Natural killer cell (primary cell): ENCODE results near the gene GATAD2A. TPM values are rescaled to one million over a fixed set of nuclear protein-coding genes. Genes with fewer than 3 reads are reported as not detected.
A peak's percentile ranks its signal among the peaks of the same experiment; 100 is the strongest.

ENCODE experiments used
- ATAC-seq, 3 donors: fragments of 150-1000 bp in 2 of 3; fragments of 200-7000 bp in 1 of 3; cut with Tn5 transposase; 1 replicate in 1 of 3; 2 replicates in 2 of 3; pipeline ENCODE4 v1.10.0; 2021; ENCODE audit warnings: mild to moderate bottlenecking in 2 of 3, moderate library complexity in 2 of 3
- DNase-seq, 2 donors: peaks; one replicate each; pipeline versions ENCODE4 v3.0.0 to v3.0.0-alpha.2; 2013 to 2021; ENCODE audit warnings: mixed read lengths in 1 of 2
- H3K27ac ChIP-seq: one replicate; pipeline ENCODE4 v1.5.1; 2013; ENCODE audit warnings: mild to moderate bottlenecking, low read length
- H3K27me3 ChIP-seq: one replicate; pipeline ENCODE4 v1.6.1; 2013; ENCODE audit warnings: low read length; ENCODE audit not compliant: control insufficient read depth, insufficient read depth
- H3K36me3 ChIP-seq: one replicate; pipeline ENCODE4 v1.6.1; 2013; ENCODE audit warnings: low read length; ENCODE audit not compliant: control insufficient read depth, insufficient read depth
- H3K4me1 ChIP-seq: one replicate; pipeline ENCODE4 v1.6.1; 2013; ENCODE audit warnings: low read length; ENCODE audit not compliant: control insufficient read depth, insufficient read depth
- H3K4me3 ChIP-seq: one replicate; pipeline ENCODE4 v1.5.1; 2013; ENCODE audit warnings: low read length
- H3K9me3 ChIP-seq: one replicate; pipeline ENCODE4 v1.6.1; 2013; ENCODE audit warnings: low read length; ENCODE audit not compliant: control insufficient read depth, insufficient read depth
- H3K27ac Mint-ChIP-seq, 2 donors: one replicate each; pipeline ENCODE4 v1.8.0; 2022; ENCODE audit warnings: mild to moderate bottlenecking in 2 of 2, mixed read lengths in 2 of 2, moderate library complexity in 1 of 2
- H3K27me3 Mint-ChIP-seq, 2 donors: one replicate each; pipeline ENCODE4 v1.8.0; 2022; ENCODE audit warnings: low read depth in 2 of 2, mixed read lengths in 2 of 2
- H3K36me3 Mint-ChIP-seq: one replicate; pipeline ENCODE4 v1.8.0; 2022; ENCODE audit warnings: mixed read lengths
- H3K4me1 Mint-ChIP-seq, 2 donors: one replicate each; pipeline ENCODE4 v1.8.0; 2022; ENCODE audit warnings: mixed read lengths in 2 of 2
- H3K4me3 Mint-ChIP-seq: one replicate; pipeline ENCODE4 v1.8.0; 2022; ENCODE audit warnings: mild to moderate bottlenecking, moderate library complexity, mixed read lengths
- H3K9me3 Mint-ChIP-seq, 2 donors: one replicate each; pipeline ENCODE4 v1.8.0; 2022; ENCODE audit warnings: mixed read lengths in 2 of 2
- CTCF ChIP-seq: fragments of 200-600 bp; IDR thresholded peaks from one replicate; pipeline ENCODE4 v1.8.0; 2022; ENCODE audit warnings: antibody characterized with exemption
- WGBS: methylation state at CpG from one replicate; pipeline ENCODE4 v1.1.7; 2013; ENCODE audit warnings: missing lambda C conversion rate; ENCODE audit not compliant: insufficient coverage; 5-methylcytosine and 5-hydroxymethylcytosine counted together
- intact Hi-C: fragments of 100-400 bp; cut with micrococcal nuclease; formaldehyde crosslinking; loops from one replicate; pipeline ENCODE4 v1.14.2; 2022
- total RNA-seq, 4 donors: library from RNA; stranded (reverse); fragments of 120-200 nt in 1 of 4; gene quantifications; one replicate each; pipeline versions ENCODE4 v1.2.3 to v1.2.4, GENCODE V29; 2013 to 2022

Gene GATAD2A
- total RNA-seq, 3 donors from 2014 or later (not counting 1 experiment from before 2014, with no cell fraction given), result 209 to 232 (median 230) TPM

DNA sequence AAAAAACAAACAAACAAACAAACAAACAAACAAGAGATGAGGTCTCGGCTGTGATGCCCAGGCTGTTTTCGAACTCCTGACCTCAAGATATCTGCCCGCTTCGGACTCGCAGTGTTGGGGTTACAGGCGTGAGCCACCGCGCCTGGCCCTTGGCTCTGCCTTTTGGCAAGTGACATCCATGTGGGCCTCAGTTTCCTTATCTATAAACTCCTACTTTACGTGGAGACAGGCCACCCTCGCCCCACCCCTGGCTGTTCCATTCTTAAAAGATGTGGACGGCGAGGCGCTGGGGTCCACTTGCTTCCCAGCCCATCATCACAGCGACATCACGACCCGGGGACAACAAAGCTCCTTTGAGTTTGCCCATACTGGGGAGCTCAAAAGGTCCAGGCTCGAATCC, 108.2 kb downstream of the GATAD2A start:
- Histone ChIP-seq H3K36me3 (no peaks in the 10 kb centered on the region), H3K9me3 (no peaks in the 10 kb centered on the region), H3K4me3 (no peak overlapping the region), H3K27me3 (no peaks in the 10 kb centered on the region), H3K27ac (no peak overlapping the region), H3K4me1 (peaks cover 24% of the 10 kb centered on the region)
- no peak overlapping the region for H3K4me3 Mint-ChIP-seq
- no peaks in the 10 kb centered on the region for H3K9me3 Mint-ChIP-seq
- no peaks in the 10 kb centered on the region for H3K27me3 Mint-ChIP-seq
- no peak for ATAC-seq
- H3K27ac Mint-ChIP-seq, result no peak overlapping the region
- no peaks in the 10 kb centered on the region for H3K36me3 Mint-ChIP-seq
- DNase-seq, result no peak
- intact Hi-C loops, result no loop called here
- WGBS, result 89% methylated on average over 17 of the region's 17 CpGs
- peaks cover 0 to 9% of the 10 kb centered on the region in 2 donors for H3K4me1 Mint-ChIP-seq
- no peak for TF ChIP-seq CTCF

- Mint-ChIP-seq H3K4me1 (peaks cover 2 to 11% of the 10 kb centered on the region in 2 donors), H3K36me3 (no peaks in the 10 kb centered on the region), H3K4me3 (peak overlapping the region; percentile 65), H3K27me3 (no peaks in the 10 kb centered on the region), H3K27ac (no peak overlapping the region), H3K9me3 (no peaks in the 10 kb centered on the region)
- no peak overlapping the region for H3K27ac ChIP-seq
- ATAC-seq (no peak), DNase-seq (peak in 1 of 2 donors; percentile 40)
- H3K36me3 ChIP-seq, result peaks cover under 1% of the 10 kb centered on the region
- intact Hi-C loops, result no loop called here
- TF ChIP-seq CTCF, result no peak
- peaks cover 26% of the 10 kb centered on the region for H3K4me1 ChIP-seq
- H3K4me3 ChIP-seq, result no peak overlapping the region
- no peaks in the 10 kb centered on the region for H3K9me3 ChIP-seq
- 48% methylated on average over 46 of the region's 46 CpGs for WGBS
- no peaks in the 10 kb centered on the region for H3K27me3 ChIP-seq
Measured at GRCh38 chr19:19514215-19514657, 108.8 kb downstream of the GATAD2A start.

DNA sequence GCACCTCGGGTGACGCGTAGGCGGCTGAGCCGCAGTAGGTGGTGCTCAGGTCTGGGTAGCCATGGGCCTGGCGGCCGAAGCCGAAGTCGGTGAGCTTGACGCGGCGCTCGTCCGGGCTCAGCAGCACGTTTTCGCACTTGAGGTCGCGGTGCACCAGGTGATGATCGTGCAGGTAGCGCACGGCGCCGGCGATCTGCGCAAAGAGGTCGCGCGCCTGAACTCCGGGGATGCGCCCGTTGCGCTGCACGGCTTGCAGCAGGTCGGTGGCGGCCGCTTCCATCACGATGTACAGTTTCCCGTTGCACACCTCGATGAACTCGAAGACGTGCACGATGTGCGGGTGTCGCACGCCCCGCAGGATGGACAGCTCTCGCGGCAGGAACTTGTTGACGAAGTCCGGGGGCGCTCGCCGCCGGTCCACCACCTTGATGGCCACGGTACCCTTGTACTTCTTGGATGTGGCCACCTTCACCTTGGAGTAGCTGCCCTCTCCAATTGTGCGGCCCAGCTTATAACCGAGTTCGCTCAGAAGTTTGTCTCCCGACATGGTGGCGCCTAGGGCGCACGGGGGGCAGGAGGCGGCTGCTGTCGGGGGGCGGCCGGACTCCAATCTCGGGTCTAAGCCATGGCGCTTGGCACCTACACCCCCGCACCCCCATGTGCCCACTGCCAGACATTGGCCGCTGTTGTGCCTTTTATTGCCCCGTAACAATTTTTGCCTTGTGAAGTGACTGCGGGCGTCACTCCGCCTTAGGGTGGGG, 109.6 kb downstream of the GATAD2A start, which contains the start of gene TSSK6:
TSSK6 (minus strand) TSS at position 668 of the 761 bp plus-strand sequence; CDS start at position 547, 121 bp downstream.
- TF ChIP-seq CTCF, result no peak
- Mint-ChIP-seq H3K27me3 (no peaks in the 10 kb centered on the region), H3K36me3 (no peaks in the 10 kb centered on the region), H3K4me3 (peak within 1 kb of the TSS; percentile 95), H3K9me3 (no peaks in the 10 kb centered on the region), H3K4me1 (peaks cover 7 to 19% of the 10 kb centered on the region in 2 donors), H3K27ac (peak within 1 kb of the TSS; percentile 91 to 94)
- intact Hi-C loops, result no loop called here
- WGBS, result 91% methylated on average over 74 of the region's 74 CpGs
- ATAC-seq (no peak), DNase-seq (no peak)
- Histone ChIP-seq H3K27me3 (no peaks in the 10 kb centered on the region), H3K36me3 (peaks cover 4% of the 10 kb centered on the region), H3K27ac (peak within 1 kb of the TSS; percentile 71), H3K9me3 (no peaks in the 10 kb centered on the region), H3K4me3 (peak within 1 kb of the TSS; percentile 70), H3K4me1 (peaks cover 31% of the 10 kb centered on the region)
